HG02588 (cell line): ENCODE results near the gene CELF2.
"Not testable (repeated sequence)": the region's sequence is repeated elsewhere in the genome, so short reads cannot be mapped to it uniquely, and the experiment has no call there.

Experiments
- ATAC-seq: cut with Tn5 transposase; IDR thresholded peaks from one replicate; pipeline ENCODE4 v1.9.1; 2021; ENCODE audit warnings: mild to moderate bottlenecking, moderate library complexity; ENCODE audit not compliant: unreplicated experiment

CELF2 gene

GRCh38 chr10:11168423-11169090 lies 150.9 kb downstream of the CELF2 start:
- no peak for ATAC-seq

GRCh38 chr10:11169976-11170375 lies 152.3 kb downstream of the CELF2 start:
- no peak for ATAC-seq

- ATAC-seq: no peak
Measured at GRCh38 chr10:11170574-11170973, 152.9 kb downstream of the CELF2 start.

GRCh38 chr10:11170993-11171851 lies 153.6 kb downstream of the CELF2 start:
- peak; percentile 36 for ATAC-seq

- no peak for ATAC-seq
Measured at GRCh38 chr10:11173042-11173441, 155.4 kb downstream of the CELF2 start.

GRCh38 chr10:11175823-11176243 lies 158.2 kb downstream of the CELF2 start:
- ATAC-seq: peak; percentile 35

- ATAC-seq: no peak
Measured at GRCh38 chr10:11176746-11177145, 159.1 kb downstream of the CELF2 start.

GRCh38 chr10:11177381-11177780 lies 159.7 kb downstream of the CELF2 start:
- no peak for ATAC-seq

GRCh38 chr10:11177926-11178471 lies 160.3 kb downstream of the CELF2 start:
- ATAC-seq: no peak

- peak; percentile 75 for ATAC-seq
Measured at GRCh38 chr10:11178606-11179515, 161.2 kb downstream of the CELF2 start.

- ATAC-seq: no peak
Measured at GRCh38 chr10:11179516-11180105, 161.9 kb downstream of the CELF2 start.

- ATAC-seq: no peak
Measured at GRCh38 chr10:11180228-11180627, 162.6 kb downstream of the CELF2 start.

GRCh38 chr10:11181978-11182377 lies 164.3 kb downstream of the CELF2 start:
- no peak for ATAC-seq

- no peak for ATAC-seq
Measured at GRCh38 chr10:11183015-11183414, 165.3 kb downstream of the CELF2 start.

GRCh38 chr10:11184093-11184492 lies 166.4 kb downstream of the CELF2 start:
- ATAC-seq: no peak

- ATAC-seq: not testable (repeated sequence)
Measured at GRCh38 chr10:11185128-11185665, 167.5 kb downstream of the CELF2 start.

- ATAC-seq: no peak
Measured at GRCh38 chr10:11186374-11186773, 168.7 kb downstream of the CELF2 start.

- no peak for ATAC-seq
Measured at GRCh38 chr10:11189582-11190376, 172.1 kb downstream of the CELF2 start.

- no peak for ATAC-seq
Measured at GRCh38 chr10:11191190-11191589, 173.5 kb downstream of the CELF2 start.
